HEK293 (cell line): ENCODE results near the gene CIAO2A.

ENCODE experiments used
- CTCF ChIA-PET: fragments of 350-600 bp; formaldehyde crosslinking; extraction: SDS; loops from one replicate; lab custom pipeline; 2021; ENCODE audit warnings: antibody characterized with exemption; lab: Yijun Ruan, JAX
- POLR2A ChIA-PET: fragments of 300-600 bp; formaldehyde crosslinking; extraction: SDS; loops from one replicate; lab custom pipeline; 2020; ENCODE audit warnings: antibody characterized with exemption, inconsistent platforms; lab: Yijun Ruan, JAX
- H3K27ac ChIP-seq: fragments of 200-500 bp; sonication (Bioruptor generic); 2 replicates; pipeline ENCODE4 v1.5.1; 2014; ENCODE audit warnings: low read depth, low read length, control low read depth, inconsistent platforms; ENCODE audit errors: extremely low read depth
- H3K36me3 ChIP-seq, 2 experiments: fragments of 200-500 bp in 1 of 2; sonication (Bioruptor generic) in 1 of 2; 1 replicate in 1 of 2; 2 replicates in 1 of 2; pipeline ENCODE4 v1.5.1; 2014 to 2017; ENCODE audit warnings: inconsistent platforms in 2 of 2, low read length in 2 of 2; ENCODE audit not compliant: control insufficient read depth in 2 of 2, insufficient read depth in 1 of 2
- H3K4me1 ChIP-seq: fragments of 200-500 bp; sonication (Bioruptor generic); 2 replicates; pipeline ENCODE4 v1.5.1; 2014; ENCODE audit warnings: mild to moderate bottlenecking, low read length, inconsistent platforms; ENCODE audit not compliant: control insufficient read depth, insufficient read depth
- H3K4me3 ChIP-seq: 2 replicates; pipeline ENCODE4 v1.5.1; 2011; ENCODE audit warnings: low read depth, mild to moderate bottlenecking, control low read depth, low read length, moderate library complexity
- H3K9me3 ChIP-seq: fragments of 200-500 bp; sonication (Bioruptor generic); 2 replicates; pipeline ENCODE4 v1.5.1; 2014; ENCODE audit warnings: low read depth, low read length, inconsistent platforms; ENCODE audit not compliant: control insufficient read depth, insufficient read depth
- AEBP2 ChIP-seq: fragments of 450-650 bp; formaldehyde crosslinking; IDR thresholded peaks from 2 replicates; pipeline ENCODE4 v1.5.1; 2016; ENCODE audit warnings: missing biosample characterization, missing genetic modification characterization, borderline replicate concordance
- SCRT1 ChIP-seq: fragments of 450-650 bp; formaldehyde crosslinking; IDR thresholded peaks from 2 replicates; pipeline ENCODE4 v1.5.1; 2016; ENCODE audit warnings: missing biosample characterization, missing genetic modification characterization, borderline replicate concordance
- SP2 ChIP-seq: fragments of 450-650 bp; formaldehyde crosslinking; IDR thresholded peaks from 2 replicates; pipeline ENCODE4 v1.5.1; 2016; ENCODE audit warnings: missing biosample characterization, missing genetic modification characterization
- YY2 ChIP-seq: fragments of 450-650 bp; formaldehyde crosslinking; IDR thresholded peaks from 2 replicates; pipeline ENCODE4 v1.5.1; 2016; ENCODE audit warnings: missing biosample characterization, missing genetic modification characterization
- ZBTB10 ChIP-seq: fragments of 450-650 bp; formaldehyde crosslinking; IDR thresholded peaks from 2 replicates; pipeline ENCODE4 v1.5.1; 2016; ENCODE audit warnings: missing biosample characterization, missing genetic modification characterization
- ZBTB20 ChIP-seq: fragments of 450-650 bp; formaldehyde crosslinking; IDR thresholded peaks from 2 replicates; pipeline ENCODE4 v1.5.1; 2016; ENCODE audit warnings: missing biosample characterization, missing genetic modification characterization
- ZBTB8A ChIP-seq: fragments of 450-650 bp; formaldehyde crosslinking; IDR thresholded peaks from 2 replicates; pipeline ENCODE4 v1.5.1; 2016; ENCODE audit warnings: missing biosample characterization, missing genetic modification characterization
- ZFP69B ChIP-seq: fragments of 450-650 bp; formaldehyde crosslinking; IDR thresholded peaks from 2 replicates; pipeline ENCODE4 v1.5.1; 2016; ENCODE audit warnings: missing biosample characterization, missing genetic modification characterization
- ZNF175 ChIP-seq: fragments of 450-650 bp; formaldehyde crosslinking; IDR thresholded peaks from 2 replicates; pipeline ENCODE4 v1.5.1; 2016; ENCODE audit warnings: missing biosample characterization, missing genetic modification characterization
- ZNF211 ChIP-seq: fragments of 450-650 bp; formaldehyde crosslinking; IDR thresholded peaks from 2 replicates; pipeline ENCODE4 v1.5.1; 2016; ENCODE audit warnings: low read depth, missing biosample characterization, missing genetic modification characterization
- ZNF416 ChIP-seq: fragments of 450-650 bp; formaldehyde crosslinking; IDR thresholded peaks from 2 replicates; pipeline ENCODE4 v1.5.1; 2016; ENCODE audit warnings: missing biosample characterization, missing genetic modification characterization
- ZNF585B ChIP-seq: fragments of 450-650 bp; formaldehyde crosslinking; IDR thresholded peaks from 2 replicates; pipeline ENCODE4 v1.5.1; 2016; ENCODE audit warnings: missing biosample characterization, missing genetic modification characterization
- ZNF639 ChIP-seq: fragments of 450-650 bp; formaldehyde crosslinking; IDR thresholded peaks from 2 replicates; pipeline ENCODE4 v1.5.1; 2016; ENCODE audit warnings: missing biosample characterization, missing genetic modification characterization
- ZNF701 ChIP-seq: fragments of 450-650 bp; formaldehyde crosslinking; IDR thresholded peaks from 2 replicates; pipeline ENCODE4 v1.5.1; 2016; ENCODE audit warnings: missing biosample characterization, missing genetic modification characterization
- TF ChIP-seq, protein P1 (sequence below): fragments of 450-650 bp; formaldehyde crosslinking; conservative IDR thresholded peaks from 2 replicates; pipeline ENCODE4 v1.5.1; 2016; ENCODE audit warnings: low read depth, missing biosample characterization, missing genetic modification characterization
- TF ChIP-seq, protein P2 (sequence below): fragments of 450-650 bp; formaldehyde crosslinking; IDR thresholded peaks from 2 replicates; pipeline ENCODE4 v1.5.1; 2017; ENCODE audit warnings: missing biosample characterization, missing genetic modification characterization
- TF ChIP-seq, protein P3 (sequence below): fragments of 450-650 bp; formaldehyde crosslinking; IDR thresholded peaks from 2 replicates; pipeline ENCODE4 v1.5.1; 2016; ENCODE audit warnings: missing biosample characterization, missing genetic modification characterization

The CIAO2A gene

DNA sequence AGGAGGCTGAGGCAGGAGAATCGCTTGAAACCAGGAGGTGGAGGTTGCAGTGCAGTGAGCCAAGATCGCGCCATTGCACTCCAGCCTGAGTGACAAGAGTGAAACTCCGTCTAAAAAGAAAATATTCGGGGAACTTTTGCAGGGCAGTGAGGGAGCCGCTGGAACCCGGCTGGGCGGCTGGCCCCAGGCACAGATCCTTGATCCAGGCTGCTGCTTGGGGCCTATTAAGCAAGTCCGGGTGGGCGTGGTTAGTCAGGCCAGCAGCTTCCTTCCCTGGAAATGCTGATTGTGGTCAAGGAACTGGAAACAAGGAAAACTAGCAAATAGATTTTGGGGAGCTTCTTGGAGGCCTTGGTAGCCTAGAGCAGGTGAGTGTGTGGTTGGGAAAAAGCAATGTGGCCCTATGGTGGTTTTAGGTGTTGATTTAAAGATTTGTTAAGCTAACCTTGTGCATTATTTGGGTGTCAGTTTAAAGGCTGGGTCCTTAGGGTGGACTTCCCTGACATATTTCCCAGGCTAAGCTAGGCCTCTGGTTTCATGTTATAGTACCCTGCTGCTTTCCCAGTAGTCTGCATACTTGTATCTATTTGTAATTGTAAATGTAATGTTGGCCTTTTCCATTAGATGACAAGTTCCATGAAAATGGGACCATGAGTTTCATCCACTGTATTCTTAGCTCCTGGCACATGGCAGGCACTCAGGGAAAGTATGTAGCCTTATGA is 40.1 kb upstream of the CIAO2A start (continued):
- TF ChIP-seq AEBP2 (tag by site-specific recombination) (no peak), ZBTB20 (tag by site-specific recombination) (no peak)

DNA sequence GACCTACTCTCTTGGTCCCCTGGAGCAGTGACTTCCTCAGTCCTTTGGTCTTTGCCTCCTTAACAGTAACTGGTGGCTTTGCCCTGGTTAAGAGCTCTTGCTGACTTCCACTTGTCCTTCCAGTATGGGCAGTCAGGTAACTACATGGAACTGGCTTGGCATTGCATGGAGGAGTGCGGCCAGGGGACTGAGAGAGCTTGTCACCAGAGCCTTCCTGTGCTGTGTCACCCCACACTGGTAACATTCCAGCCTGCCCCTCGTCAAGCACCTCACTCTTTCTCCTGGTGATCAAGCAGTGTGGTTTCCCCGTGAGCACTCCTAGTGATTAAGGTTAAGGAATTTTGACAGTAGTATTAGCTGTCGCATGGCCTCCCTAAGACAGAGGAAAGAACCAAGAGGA is 38.6 kb upstream of the CIAO2A start:
- H3K4me1 ChIP-seq, result no peaks in the 10 kb centered on the region
- ChIA-PET POLR2A (interaction anchor here (1.1 kb wide), 1 partner anchor 17 kb away, joined by 4 read pairs; no protein-coding TSS in a partner anchor), CTCF (no interaction called here)
- H3K27ac ChIP-seq, result no peak overlapping the region
- H3K36me3 ChIP-seq, result peaks cover 3 to 90% of the 10 kb centered on the region in 2 experiments
- no peak overlapping the region for H3K4me3 ChIP-seq
- TF ChIP-seq ZBTB8A (no peak), ZNF639 (tag by site-specific recombination) (no peak), ZNF211 (tag by site-specific recombination) (no peak), ZNF416 (no peak), ZFP69B (no peak), SCRT1 (tag by site-specific recombination) (no peak), ZNF585B (tag by site-specific recombination) (no peak), ZBTB10 (tag by site-specific recombination) (no peak), ZNF175 (tag by site-specific recombination) (no peak), YY2 (no peak), ZNF701 (tag by site-specific recombination) (no peak), SP2 (no peak)
- TF ChIP-seq, protein P1, sequence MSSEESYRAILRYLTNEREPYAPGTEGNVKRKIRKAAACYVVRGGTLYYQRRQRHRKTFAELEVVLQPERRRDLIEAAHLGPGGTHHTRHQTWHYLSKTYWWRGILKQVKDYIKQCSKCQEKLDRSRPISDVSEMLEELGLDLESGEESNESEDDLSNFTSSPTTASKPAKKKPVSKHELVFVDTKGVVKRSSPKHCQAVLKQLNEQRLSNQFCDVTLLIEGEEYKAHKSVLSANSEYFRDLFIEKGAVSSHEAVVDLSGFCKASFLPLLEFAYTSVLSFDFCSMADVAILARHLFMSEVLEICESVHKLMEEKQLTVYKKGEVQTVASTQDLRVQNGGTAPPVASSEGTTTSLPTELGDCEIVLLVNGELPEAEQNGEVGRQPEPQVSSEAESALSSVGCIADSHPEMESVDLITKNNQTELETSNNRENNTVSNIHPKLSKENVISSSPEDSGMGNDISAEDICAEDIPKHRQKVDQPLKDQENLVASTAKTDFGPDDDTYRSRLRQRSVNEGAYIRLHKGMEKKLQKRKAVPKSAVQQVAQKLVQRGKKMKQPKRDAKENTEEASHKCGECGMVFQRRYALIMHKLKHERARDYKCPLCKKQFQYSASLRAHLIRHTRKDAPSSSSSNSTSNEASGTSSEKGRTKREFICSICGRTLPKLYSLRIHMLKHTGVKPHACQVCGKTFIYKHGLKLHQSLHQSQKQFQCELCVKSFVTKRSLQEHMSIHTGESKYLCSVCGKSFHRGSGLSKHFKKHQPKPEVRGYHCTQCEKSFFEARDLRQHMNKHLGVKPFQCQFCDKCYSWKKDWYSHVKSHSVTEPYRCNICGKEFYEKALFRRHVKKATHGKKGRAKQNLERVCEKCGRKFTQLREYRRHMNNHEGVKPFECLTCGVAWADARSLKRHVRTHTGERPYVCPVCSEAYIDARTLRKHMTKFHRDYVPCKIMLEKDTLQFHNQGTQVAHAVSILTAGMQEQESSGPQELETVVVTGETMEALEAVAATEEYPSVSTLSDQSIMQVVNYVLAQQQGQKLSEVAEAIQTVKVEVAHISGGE (tag by site-specific recombination), result no peak
- TF ChIP-seq, protein P2, sequence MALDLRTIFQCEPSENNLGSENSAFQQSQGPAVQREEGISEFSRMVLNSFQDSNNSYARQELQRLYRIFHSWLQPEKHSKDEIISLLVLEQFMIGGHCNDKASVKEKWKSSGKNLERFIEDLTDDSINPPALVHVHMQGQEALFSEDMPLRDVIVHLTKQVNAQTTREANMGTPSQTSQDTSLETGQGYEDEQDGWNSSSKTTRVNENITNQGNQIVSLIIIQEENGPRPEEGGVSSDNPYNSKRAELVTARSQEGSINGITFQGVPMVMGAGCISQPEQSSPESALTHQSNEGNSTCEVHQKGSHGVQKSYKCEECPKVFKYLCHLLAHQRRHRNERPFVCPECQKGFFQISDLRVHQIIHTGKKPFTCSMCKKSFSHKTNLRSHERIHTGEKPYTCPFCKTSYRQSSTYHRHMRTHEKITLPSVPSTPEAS (tag by site-specific recombination), result no peak
- TF ChIP-seq, protein P3, sequence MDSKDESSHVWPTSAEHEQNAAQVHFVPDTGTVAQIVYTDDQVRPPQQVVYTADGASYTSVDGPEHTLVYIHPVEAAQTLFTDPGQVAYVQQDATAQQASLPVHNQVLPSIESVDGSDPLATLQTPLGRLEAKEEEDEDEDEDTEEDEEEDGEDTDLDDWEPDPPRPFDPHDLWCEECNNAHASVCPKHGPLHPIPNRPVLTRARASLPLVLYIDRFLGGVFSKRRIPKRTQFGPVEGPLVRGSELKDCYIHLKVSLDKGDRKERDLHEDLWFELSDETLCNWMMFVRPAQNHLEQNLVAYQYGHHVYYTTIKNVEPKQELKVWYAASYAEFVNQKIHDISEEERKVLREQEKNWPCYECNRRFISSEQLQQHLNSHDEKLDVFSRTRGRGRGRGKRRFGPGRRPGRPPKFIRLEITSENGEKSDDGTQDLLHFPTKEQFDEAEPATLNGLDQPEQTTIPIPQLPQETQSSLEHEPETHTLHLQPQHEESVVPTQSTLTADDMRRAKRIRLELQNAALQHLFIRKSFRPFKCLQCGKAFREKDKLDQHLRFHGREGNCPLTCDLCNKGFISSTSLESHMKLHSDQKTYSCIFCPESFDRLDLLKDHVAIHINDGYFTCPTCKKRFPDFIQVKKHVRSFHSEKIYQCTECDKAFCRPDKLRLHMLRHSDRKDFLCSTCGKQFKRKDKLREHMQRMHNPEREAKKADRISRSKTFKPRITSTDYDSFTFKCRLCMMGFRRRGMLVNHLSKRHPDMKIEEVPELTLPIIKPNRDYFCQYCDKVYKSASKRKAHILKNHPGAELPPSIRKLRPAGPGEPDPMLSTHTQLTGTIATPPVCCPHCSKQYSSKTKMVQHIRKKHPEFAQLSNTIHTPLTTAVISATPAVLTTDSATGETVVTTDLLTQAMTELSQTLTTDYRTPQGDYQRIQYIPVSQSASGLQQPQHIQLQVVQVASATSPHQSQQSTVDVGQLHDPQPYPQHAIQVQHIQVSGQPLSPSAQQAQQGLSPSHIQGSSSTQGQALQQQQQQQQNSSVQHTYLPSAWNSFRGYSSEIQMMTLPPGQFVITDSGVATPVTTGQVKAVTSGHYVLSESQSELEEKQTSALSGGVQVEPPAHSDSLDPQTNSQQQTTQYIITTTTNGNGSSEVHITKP (tag by site-specific recombination), result no peak
- H3K9me3 ChIP-seq, result no peaks in the 10 kb centered on the region
